ENCODE measurements around the gene RNF225. TPM values are rescaled to one million over a fixed set of nuclear protein-coding genes. Genes with fewer than 3 reads are reported as not detected.

The RNF225 gene
- total RNA-seq, 1 donor from 2014 or later, result 0.36 TPM

DNA sequence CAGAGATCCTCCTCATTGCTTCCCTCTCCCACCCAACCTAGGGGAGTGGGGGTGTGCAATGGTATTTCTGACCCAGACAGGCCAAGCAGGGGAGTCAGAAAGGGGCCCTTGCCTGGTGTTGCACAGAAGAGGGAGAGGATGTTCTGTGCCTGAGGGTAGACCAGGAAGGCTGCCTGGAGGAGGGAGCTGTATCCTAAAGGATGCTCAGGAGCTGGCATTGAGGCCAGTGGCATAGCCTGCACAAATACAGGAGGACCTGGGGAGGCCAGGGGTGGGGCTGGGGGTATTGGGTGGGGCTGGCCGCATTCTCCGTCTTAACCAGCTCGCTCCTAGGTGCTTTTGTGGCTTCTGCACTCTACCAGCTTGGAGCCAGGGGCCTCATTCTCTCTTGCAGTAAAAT is 4.4 kb downstream of the RNF225 start:
- Mint-ChIP-seq H3K27me3 (ENCODE audit: low read depth, unreplicated experiment) (no peaks in the 10 kb centered on the region), H3K27ac (ENCODE audit: unreplicated experiment) (peak overlapping the region; percentile 26), H3K4me3 (ENCODE audit: unreplicated experiment) (peak overlapping the region; percentile 93), H3K9me3 (ENCODE audit: unreplicated experiment) (no peaks in the 10 kb centered on the region), H3K4me1 (ENCODE audit: low read depth, unreplicated experiment) (peaks cover 4% of the 10 kb centered on the region), H3K36me3 (ENCODE audit: low read depth, unreplicated experiment) (peaks cover 2% of the 10 kb centered on the region)
- Histone ChIP-seq H3K4me1 (ENCODE audit: insufficient read depth, low read length) (peaks cover 18% of the 10 kb centered on the region), H3K27me3 (ENCODE audit: insufficient read depth, low read length) (no peaks in the 10 kb centered on the region), H3K9me3 (ENCODE audit: insufficient read depth, low read depth, low read length) (no peaks in the 10 kb centered on the region), H3K4me3 (ENCODE audit: insufficient read depth, low read depth, low read length) (no peak overlapping the region), H3K9ac (ENCODE audit: low read length) (no peak overlapping the region), H3K27ac (ENCODE audit: low read depth, low read length) (no peak overlapping the region), H3K79me2 (ENCODE audit: insufficient read depth, low read length) (no peaks in the 10 kb centered on the region), H3K36me3 (ENCODE audit: insufficient read depth, low read length) (no peaks in the 10 kb centered on the region), H4K20me1 (ENCODE audit: insufficient read depth, low read length) (peaks cover 8% of the 10 kb centered on the region), H3K4me2 (ENCODE audit: low read length) (peak overlapping the region; percentile 92), H2AFZ (ENCODE audit: low read depth, low read length) (no peak overlapping the region)
- TF ChIP-seq, protein P1, sequence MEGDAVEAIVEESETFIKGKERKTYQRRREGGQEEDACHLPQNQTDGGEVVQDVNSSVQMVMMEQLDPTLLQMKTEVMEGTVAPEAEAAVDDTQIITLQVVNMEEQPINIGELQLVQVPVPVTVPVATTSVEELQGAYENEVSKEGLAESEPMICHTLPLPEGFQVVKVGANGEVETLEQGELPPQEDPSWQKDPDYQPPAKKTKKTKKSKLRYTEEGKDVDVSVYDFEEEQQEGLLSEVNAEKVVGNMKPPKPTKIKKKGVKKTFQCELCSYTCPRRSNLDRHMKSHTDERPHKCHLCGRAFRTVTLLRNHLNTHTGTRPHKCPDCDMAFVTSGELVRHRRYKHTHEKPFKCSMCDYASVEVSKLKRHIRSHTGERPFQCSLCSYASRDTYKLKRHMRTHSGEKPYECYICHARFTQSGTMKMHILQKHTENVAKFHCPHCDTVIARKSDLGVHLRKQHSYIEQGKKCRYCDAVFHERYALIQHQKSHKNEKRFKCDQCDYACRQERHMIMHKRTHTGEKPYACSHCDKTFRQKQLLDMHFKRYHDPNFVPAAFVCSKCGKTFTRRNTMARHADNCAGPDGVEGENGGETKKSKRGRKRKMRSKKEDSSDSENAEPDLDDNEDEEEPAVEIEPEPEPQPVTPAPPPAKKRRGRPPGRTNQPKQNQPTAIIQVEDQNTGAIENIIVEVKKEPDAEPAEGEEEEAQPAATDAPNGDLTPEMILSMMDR (IDR thresholded peaks at IDR 0.05; ENCODE audit: insufficient read depth, low read depth, low read length), result no peak
- TF ChIP-seq EZH2 (IDR thresholded peaks at IDR 0.05; ENCODE audit: insufficient read depth, low read length), result no peak
- FAIRE-seq (no peak), DNase-seq (ENCODE audit: low read depth) (no peak)

DNA sequence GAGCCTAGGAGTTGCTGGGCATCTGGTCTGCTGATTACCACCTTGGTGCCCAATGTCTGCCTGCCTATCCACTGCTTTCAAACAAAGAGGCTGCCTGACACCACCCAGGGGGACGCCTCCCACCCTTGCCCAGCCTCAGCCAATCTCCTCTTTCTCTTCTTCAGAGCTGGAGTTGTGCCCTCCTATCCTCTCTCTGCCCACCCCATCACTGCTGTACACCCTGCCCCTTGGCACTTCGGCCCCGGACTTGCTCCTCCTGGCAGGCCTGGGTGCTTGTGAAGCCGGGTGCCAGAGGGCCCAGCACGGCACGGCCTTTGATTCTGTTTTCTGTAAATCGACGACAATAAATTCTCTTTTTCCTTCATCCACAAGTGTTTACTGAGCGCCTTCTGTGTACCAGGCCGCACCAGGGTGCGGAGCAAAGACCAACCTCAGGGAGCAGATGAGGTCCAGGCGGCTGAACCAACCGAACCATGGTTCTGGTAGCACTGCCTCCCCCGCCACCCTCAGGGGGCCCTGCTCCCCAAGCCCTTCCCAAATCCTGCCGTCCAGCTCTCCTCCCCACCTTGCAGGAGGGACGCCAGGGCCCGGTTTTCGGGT is 5.0 kb downstream of the RNF225 start:
- TF ChIP-seq, protein P1 (IDR thresholded peaks at IDR 0.05; ENCODE audit: insufficient read depth, low read depth, low read length), result no peak
- TF ChIP-seq EZH2 (IDR thresholded peaks at IDR 0.05; ENCODE audit: insufficient read depth, low read length), result no peak
- peaks cover 3% of the 10 kb centered on the region for H4K20me1 ChIP-seq (ENCODE audit: insufficient read depth, low read length)

More for the DNA sequence above, 5.0 kb downstream of the RNF225 start:
- Mint-ChIP-seq H3K27ac (ENCODE audit: unreplicated experiment) (peak overlapping the region; percentile 26), H3K9me3 (ENCODE audit: unreplicated experiment) (no peaks in the 10 kb centered on the region), H3K4me3 (ENCODE audit: unreplicated experiment) (peak overlapping the region; percentile 93), H3K4me1 (ENCODE audit: low read depth, unreplicated experiment) (peaks cover 4% of the 10 kb centered on the region), H3K36me3 (ENCODE audit: low read depth, unreplicated experiment) (peaks cover 2% of the 10 kb centered on the region), H3K27me3 (ENCODE audit: low read depth, unreplicated experiment) (no peaks in the 10 kb centered on the region)
- peak overlapping the region; percentile 92 for H3K4me2 ChIP-seq (ENCODE audit: low read length)
- FAIRE-seq (no peak), DNase-seq (ENCODE audit: low read depth) (no peak)
- H3K27me3 ChIP-seq (ENCODE audit: insufficient read depth, low read length), result no peaks in the 10 kb centered on the region
- no peak overlapping the region for H3K27ac ChIP-seq (ENCODE audit: low read depth, low read length)
- peak overlapping the region; percentile 62 for H3K9ac ChIP-seq (ENCODE audit: low read length)
- H3K79me2 ChIP-seq (ENCODE audit: insufficient read depth, low read length), result no peaks in the 10 kb centered on the region
- no peaks in the 10 kb centered on the region for H3K9me3 ChIP-seq (ENCODE audit: insufficient read depth, low read depth, low read length)
- peaks cover 18% of the 10 kb centered on the region for H3K4me1 ChIP-seq (ENCODE audit: insufficient read depth, low read length)
- peak overlapping the region; percentile 56 for H3K4me3 ChIP-seq (ENCODE audit: insufficient read depth, low read depth, low read length)
- no peaks in the 10 kb centered on the region for H3K36me3 ChIP-seq (ENCODE audit: insufficient read depth, low read length)
- peak overlapping the region; percentile 87 for H2AFZ ChIP-seq (ENCODE audit: low read depth, low read length)
